ENCODE results near the gene ZNF787.

DNA sequence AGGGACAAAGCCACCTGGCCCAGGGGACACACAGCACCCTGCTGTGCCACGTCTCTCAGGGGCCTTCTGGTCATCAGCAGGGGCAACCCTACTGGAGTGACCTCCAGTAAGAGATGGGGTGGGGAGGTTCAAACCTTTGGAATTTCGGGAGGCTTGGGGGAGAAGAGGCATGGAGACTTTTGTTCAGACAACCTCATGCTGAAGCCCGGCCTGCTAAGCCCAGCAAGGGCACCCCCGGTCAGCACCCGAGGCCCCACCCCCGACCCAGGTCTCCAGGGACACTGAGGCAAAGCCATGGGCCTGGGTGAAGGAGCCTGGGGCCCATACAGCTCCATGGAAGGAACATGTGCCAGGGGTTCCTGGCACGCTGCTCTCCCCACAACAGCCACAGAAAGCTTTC, 23.3 kb downstream of the ZNF787 start:
- TF ChIP-seq CTCF (IDR thresholded peaks at IDR 0.05; ENCODE audit: low read length) (no peak), EZH2 (IDR thresholded peaks at IDR 0.05; ENCODE audit: borderline replicate concordance, low read length) (no peak)

Data from OCI-LY1 (cell line).